Kidney epithelial cell (primary cell): ENCODE measurements around the gene TMEM229B. TPM values are rescaled to one million over a fixed set of nuclear protein-coding genes. Genes with fewer than 3 reads are reported as not detected.

Source experiments
- DNase-seq: peaks from one replicate; pipeline ENCODE4 v3.0.0-alpha.2; 2010; ENCODE audit warnings: low read depth
- H3K27me3 ChIP-seq: 2 replicates; pipeline ENCODE4 v1.6.0; 2011; ENCODE audit warnings: low read length; ENCODE audit not compliant: control insufficient read depth, insufficient read depth
- H3K36me3 ChIP-seq: 2 replicates; pipeline ENCODE4 v1.5.1; 2011; ENCODE audit warnings: low read length; ENCODE audit not compliant: control insufficient read depth, insufficient read depth
- H3K4me3 ChIP-seq: 2 replicates; pipeline ENCODE4 v1.5.1; 2011; ENCODE audit warnings: low read depth, mild to moderate bottlenecking, control low read depth, low read length
- CTCF ChIP-seq: IDR thresholded peaks from 2 replicates; pipeline ENCODE4 v1.5.1; 2011; ENCODE audit warnings: mild to moderate bottlenecking, moderate library complexity, low read length, control low read depth, inconsistent platforms; ENCODE audit not compliant: insufficient read depth, poor library complexity, severe bottlenecking
- total RNA-seq: library from RNA; depleted of rRNA; stranded (reverse); fragments of >200 nt; gene quantifications from 2 replicates; pipeline ENCODE4 v1.2.3, GENCODE V29; 2015

Gene TMEM229B
- total RNA-seq, 1 donor from 2014 or later: 0.21 TPM

GRCh38 chr14:67440513-67440912 is 48.0 kb downstream of the TMEM229B start:
- Histone ChIP-seq H3K27me3 (peaks cover 4% of the 10 kb centered on the region), H3K4me3 (no peak overlapping the region), H3K36me3 (no peaks in the 10 kb centered on the region)
- no peak for TF ChIP-seq CTCF
- DNase-seq: no peak

- TF ChIP-seq CTCF: no peak
- no peaks in the 10 kb centered on the region for H3K36me3 ChIP-seq
Observed at GRCh38 chr14:67438969-67439368, 49.6 kb downstream of the TMEM229B start.

GRCh38 chr14:67436006-67436866 is 52.3 kb downstream of the TMEM229B start:
- Histone ChIP-seq H3K36me3 (no peaks in the 10 kb centered on the region), H3K4me3 (no peak overlapping the region), H3K27me3 (peaks cover 4% of the 10 kb centered on the region)
- DNase-seq: no peak
- no peak for TF ChIP-seq CTCF

More at GRCh38 chr14:67438969-67439368, 49.6 kb downstream of the TMEM229B start:
- peaks cover 4% of the 10 kb centered on the region for H3K27me3 ChIP-seq
- no peak overlapping the region for H3K4me3 ChIP-seq
- no peak for DNase-seq

GRCh38 chr14:67435603-67436002 is 52.9 kb downstream of the TMEM229B start:
- Histone ChIP-seq H3K36me3 (no peaks in the 10 kb centered on the region), H3K27me3 (peaks cover 4% of the 10 kb centered on the region), H3K4me3 (no peak overlapping the region)
- no peak for DNase-seq
- no peak for TF ChIP-seq CTCF

GRCh38 chr14:67432050-67432564 is 56.4 kb downstream of the TMEM229B start:
- Histone ChIP-seq H3K36me3 (no peaks in the 10 kb centered on the region), H3K4me3 (no peak overlapping the region), H3K27me3 (no peaks in the 10 kb centered on the region)
- TF ChIP-seq CTCF: no peak
- no peak for DNase-seq
